A673 (cell line): ENCODE results near the gene CNTN5. TPM values are rescaled to one million over a fixed set of nuclear protein-coding genes. Genes with fewer than 3 reads are reported as not detected.

ENCODE experiments used
- Bru-seq: library from RNA; stranded (reverse); fragments of 400-500 nt; gene quantifications from one replicate; lab custom pipeline; 2021; lab: Mats Ljungman, UMichigan
- BruChase-seq, 2 experiments: library from RNA; stranded (reverse); fragments of 400-500 nt; gene quantifications; one replicate each; lab custom pipeline; 2021; lab: Mats Ljungman, UMichigan
- BruUV-seq: library from RNA; stranded (reverse); fragments of 400-500 nt; replicated peaks from 2 replicates; lab custom pipeline; 2021; lab: Mats Ljungman, UMichigan
- CTCF ChIA-PET: fragments of 300-600 bp; sonication (Branson Sonifier 250); formaldehyde crosslinking; loops from one replicate; lab custom pipeline; 2022; ENCODE audit warnings: antibody characterized with exemption; lab: Charles Lee
- POLR2A ChIA-PET: fragments of 300-600 bp; sonication (Branson Sonifier 250); formaldehyde crosslinking; loops from one replicate; lab custom pipeline; 2022; ENCODE audit warnings: antibody characterized with exemption; ENCODE audit not compliant: low non-redundant PET; lab: Charles Lee
- DNase-seq: peaks from one replicate; pipeline ENCODE4 v3.0.0-alpha.2; 2015; ENCODE audit warnings: low spot score
- H3K27ac ChIP-seq: fragments of 200-600 bp; sonication (generic); 2 replicates; pipeline ENCODE4 v1.5.1; 2016; ENCODE audit warnings: mixed run types, low read depth, mild to moderate bottlenecking, mixed read lengths, antibody characterized with exemption, low read length; ENCODE audit not compliant: poor library complexity, severe bottlenecking
- H3K27me3 ChIP-seq: fragments of 200-600 bp; sonication (generic); replicated peaks from 2 replicates; pipeline ENCODE4 v1.6.1; 2017; ENCODE audit warnings: mixed run types, low read depth, mild to moderate bottlenecking, mixed read lengths, antibody characterized with exemption, low read length; ENCODE audit not compliant: insufficient read depth, poor library complexity
- H3K36me3 ChIP-seq: fragments of 200-600 bp; sonication (generic); 2 replicates; pipeline ENCODE4 v1.6.1; 2016; ENCODE audit warnings: mixed run types, mild to moderate bottlenecking, mixed read lengths, antibody characterized with exemption, low read length; ENCODE audit not compliant: insufficient read depth, poor library complexity, severe bottlenecking
- H3K4me1 ChIP-seq: fragments of 200-600 bp; sonication (generic); 2 replicates; pipeline ENCODE4 v1.6.1; 2017; ENCODE audit warnings: mixed run types, mild to moderate bottlenecking, mixed read lengths, antibody characterized with exemption, low read length; ENCODE audit not compliant: insufficient read depth, poor library complexity, severe bottlenecking
- H3K4me3 ChIP-seq: fragments of 200-600 bp; sonication (generic); 2 replicates; pipeline ENCODE4 v1.5.1; 2016; ENCODE audit warnings: low read depth, mixed run types, mild to moderate bottlenecking, mixed read lengths, low read length; ENCODE audit not compliant: poor library complexity, severe bottlenecking
- H3K9me3 ChIP-seq: fragments of 200-600 bp; sonication (generic); 2 replicates; pipeline ENCODE4 v1.6.1; 2016; ENCODE audit warnings: mixed run types, low read depth, mild to moderate bottlenecking, mixed read lengths, antibody characterized with exemption, low read length; ENCODE audit not compliant: poor library complexity, severe bottlenecking
- CTCF ChIP-seq: fragments of 300-800, 200-600 bp; sonication (generic); conservative IDR thresholded peaks from 2 replicates; pipeline ENCODE4 v1.5.1; 2017; ENCODE audit warnings: low read depth, mild to moderate bottlenecking, antibody characterized with exemption, low read length, moderate library complexity, mixed read lengths
- EZH2 ChIP-seq: fragments of 200-600 bp; sonication (generic); IDR thresholded peaks from 2 replicates; pipeline ENCODE4 v1.6.1; 2017; ENCODE audit warnings: borderline replicate concordance, low read depth, mild to moderate bottlenecking, mixed read lengths, antibody characterized with exemption, low read length; ENCODE audit not compliant: poor library complexity, severe bottlenecking
- intact Hi-C: fragments of 100-400 bp; cut with micrococcal nuclease; formaldehyde crosslinking; loops from one replicate; pipeline ENCODE4 v1.10.0; 2022; ENCODE audit not compliant: unreplicated experiment
- long read RNA-seq: library from polyadenylated mRNA; stranded (forward); transcript quantifications from one replicate; pipeline ENCODE4 v2.0.0, GENCODE V29; 2022
- total RNA-seq: library from RNA; stranded (reverse); gene quantifications from 2 replicates; pipeline ENCODE4 v1.2.3, GENCODE V29; 2021

Gene CNTN5
- total RNA-seq (0.66 and 0.80 TPM in 2 replicates), Bru-seq, nascent RNA (percentile 27 among the genes with signal in this experiment), BruChase-seq, experiment 1, labeled RNA remaining after a 2-hour chase (percentile 32 among the genes with signal in this experiment), BruChase-seq, experiment 2, labeled RNA remaining after a 6-hour chase (percentile 35 among the genes with signal in this experiment)
- long read RNA-seq, partial matches to known transcripts, result 1 of 1 reads
- long read RNA-seq, other reads (novel, unspliced or antisense), result 0 of 1 reads

- CTCF ChIA-PET, result no interaction called here
- peak within 1 kb of the TSS; percentile 41 for H3K4me3 ChIP-seq
- peak; percentile 62 for DNase-seq
- TF ChIP-seq EZH2 (no peak), CTCF (peak; percentile 19; the same call in 1 of the 2 replicates)
- no TSS peak for BruUV-seq
- H3K27ac ChIP-seq, result no peak within 1 kb of the TSS
- H3K36me3 ChIP-seq, result no peaks in the 10 kb centered on the region
- peaks cover 7% of the 10 kb centered on the region for H3K4me1 ChIP-seq
- intact Hi-C loops, result loop anchor here (2.0 kb wide), 1 partner anchor 718 kb away; no protein-coding TSS in a partner anchor
- H3K27me3 ChIP-seq, result no peaks in the 10 kb centered on the region
- POLR2A ChIA-PET, result no interaction called here
- H3K9me3 ChIP-seq, result no peaks in the 10 kb centered on the region
Observed at GRCh38 chr11:99020352-99021225, at the start of gene CNTN5. TSS of gene CNTN5 (plus strand) at chr11:99020949.

- no peak for TF ChIP-seq CTCF
- no peak for TF ChIP-seq EZH2
- Histone ChIP-seq H3K36me3 (no peaks in the 10 kb centered on the region), H3K4me1 (no peaks in the 10 kb centered on the region), H3K27ac (no peak overlapping the region), H3K9me3 (peaks cover 17% of the 10 kb centered on the region), H3K27me3 (no peaks in the 10 kb centered on the region), H3K4me3 (no peak overlapping the region)
- no TSS peak for BruUV-seq
- ChIA-PET POLR2A (no interaction called here), CTCF (no interaction called here)
- intact Hi-C loops, result no loop called here
- DNase-seq, result peak; percentile 74
Observed at GRCh38 chr11:98979205-98979604, 41.5 kb upstream of the CNTN5 start.

- ChIA-PET POLR2A (no interaction called here), CTCF (no interaction called here)
- Histone ChIP-seq H3K4me3 (no peak overlapping the region), H3K36me3 (no peaks in the 10 kb centered on the region), H3K27me3 (no peaks in the 10 kb centered on the region), H3K4me1 (peaks cover 7% of the 10 kb centered on the region), H3K27ac (no peak overlapping the region), H3K9me3 (no peaks in the 10 kb centered on the region)
- BruUV-seq, result no TSS peak
- TF ChIP-seq CTCF (peak; percentile 95), EZH2 (no peak)
- intact Hi-C loops, result loop anchor here (5.0 to 10.0 kb wide), 5 partner anchors 1561 to 1921 kb away; no protein-coding TSS in a partner anchor
- peak; percentile 69 for DNase-seq
Observed at GRCh38 chr11:99015634-99016454, 4.9 kb upstream of the CNTN5 start.
